GM12892 (cell line): ENCODE data around the gene CDH4.

Experiments used
- POLR2A ChIP-seq: IDR thresholded peaks from 2 replicates; pipeline ENCODE4 v1.6.1; 2011; ENCODE audit warnings: low read depth, low read length, control low read depth
- POLR2AphosphoS5 ChIP-seq: IDR thresholded peaks from 2 replicates; pipeline ENCODE4 v1.6.1; 2011; ENCODE audit warnings: low read depth, low read length, control low read depth

GRCh38 chr20:61954276-61955021, 702.4 kb downstream of the CDH4 start:
- TF ChIP-seq POLR2A (no peak), POLR2AphosphoS5 (no peak)
